H9 (cell line): ENCODE data around the gene PLK1. TPM values are rescaled to one million over a fixed set of nuclear protein-coding genes. Genes with fewer than 3 reads are reported as not detected.
A peak's percentile ranks its signal among the peaks of the same experiment; 100 is the strongest.

Source experiments
- DNase-seq: peaks from one replicate; pipeline ENCODE4 v3.0.0-alpha.2; 2017
- H2AFZ ChIP-seq: one replicate; pipeline ENCODE4 v1.6.1; 2013; ENCODE audit warnings: mild to moderate bottlenecking, low read length, control low read depth, moderate library complexity
- H2AK5ac ChIP-seq: 2 replicates; pipeline ENCODE4 v1.6.1; 2013; ENCODE audit warnings: low read length, control low read depth, mixed read lengths; ENCODE audit not compliant: insufficient read length
- H2BK120ac ChIP-seq: one replicate; pipeline ENCODE4 v1.6.1; 2013; ENCODE audit warnings: low read depth, mild to moderate bottlenecking, low read length, control low read depth, inconsistent platforms; ENCODE audit not compliant: poor library complexity, severe bottlenecking
- H2BK12ac ChIP-seq: 2 replicates; pipeline ENCODE4 v1.6.1; 2013; ENCODE audit warnings: low read length, control low read depth, mixed read lengths, low read depth; ENCODE audit not compliant: insufficient read length
- H2BK15ac ChIP-seq: 2 replicates; pipeline ENCODE4 v1.6.1; 2013; ENCODE audit warnings: low read depth, low read length, control low read depth
- H2BK20ac ChIP-seq: one replicate; pipeline ENCODE4 v1.6.1; 2013; ENCODE audit warnings: low read depth, mild to moderate bottlenecking, low read length, control low read depth, inconsistent platforms; ENCODE audit not compliant: poor library complexity, severe bottlenecking
- H2BK5ac ChIP-seq: 2 replicates; pipeline ENCODE4 v1.6.1; 2013; ENCODE audit warnings: low read length, control low read depth, mixed read lengths; ENCODE audit not compliant: insufficient read length
- H3K14ac ChIP-seq: 2 replicates; pipeline ENCODE4 v1.6.1; 2013; ENCODE audit warnings: low read length, control low read depth; ENCODE audit not compliant: insufficient read depth
- H3K18ac ChIP-seq: 2 replicates; pipeline ENCODE4 v1.6.1; 2013; ENCODE audit warnings: low read depth, mild to moderate bottlenecking, mixed read lengths, low read length, control low read depth; ENCODE audit not compliant: insufficient read length
- H3K23ac ChIP-seq: 2 replicates; pipeline ENCODE4 v1.6.1; 2013; ENCODE audit warnings: low read length, control low read depth, mixed read lengths, low read depth; ENCODE audit not compliant: insufficient read length
- H3K23me2 ChIP-seq: 2 replicates; pipeline ENCODE4 v1.6.1; 2013; ENCODE audit warnings: low read depth, mild to moderate bottlenecking, mixed read lengths, low read length, control low read depth; ENCODE audit not compliant: insufficient read length, poor library complexity, severe bottlenecking
- H3K27ac ChIP-seq: 2 replicates; pipeline ENCODE4 v1.5.1; 2013; ENCODE audit warnings: low read length, control low read depth, mixed read lengths, low read depth; ENCODE audit not compliant: insufficient read length
- H3K27me3 ChIP-seq: 2 replicates; pipeline ENCODE4 v1.6.1; 2013; ENCODE audit warnings: low read length, control low read depth, inconsistent platforms; ENCODE audit not compliant: insufficient read depth
- H3K4ac ChIP-seq: 2 replicates; pipeline ENCODE4 v1.6.1; 2013; ENCODE audit warnings: low read depth, mild to moderate bottlenecking, control low read depth, inconsistent platforms, low read length, moderate library complexity
- H3K4me1 ChIP-seq: 2 replicates; pipeline ENCODE4 v1.6.1; 2013; ENCODE audit warnings: low read length, control low read depth, inconsistent platforms; ENCODE audit not compliant: insufficient read depth
- H3K4me2 ChIP-seq: 2 replicates; pipeline ENCODE4 v1.6.1; 2013; ENCODE audit warnings: low read length, control low read depth, mixed read lengths; ENCODE audit not compliant: insufficient read length, insufficient read depth
- H3K56ac ChIP-seq: 2 replicates; pipeline ENCODE4 v1.6.1; 2013; ENCODE audit warnings: low read depth, mild to moderate bottlenecking, mixed read lengths, low read length, control low read depth; ENCODE audit not compliant: insufficient read length
- H3K79me1 ChIP-seq: 2 replicates; pipeline ENCODE4 v1.6.1; 2013; ENCODE audit warnings: low read depth, mild to moderate bottlenecking, moderate library complexity, low read length, control low read depth, inconsistent platforms; ENCODE audit not compliant: insufficient read depth, poor library complexity, severe bottlenecking
- H3K79me2 ChIP-seq: 2 replicates; pipeline ENCODE4 v1.6.1; 2013; ENCODE audit warnings: low read length, control low read depth, inconsistent platforms; ENCODE audit not compliant: insufficient read depth
- H3K9ac ChIP-seq: 2 replicates; pipeline ENCODE4 v1.6.1; 2013; ENCODE audit warnings: low read length, control low read depth, mixed read lengths; ENCODE audit not compliant: insufficient read length; ENCODE audit errors: extremely low read depth
- H3K9me3 ChIP-seq: one replicate; pipeline ENCODE4 v1.6.1; 2013; ENCODE audit warnings: low read depth, low read length, inconsistent platforms; ENCODE audit not compliant: control insufficient read depth
- H3T11ph ChIP-seq: one replicate; pipeline ENCODE4 v1.6.1; 2013; ENCODE audit warnings: mild to moderate bottlenecking, low read length, control low read depth, inconsistent platforms
- H4K20me1 ChIP-seq: one replicate; pipeline ENCODE4 v1.6.1; 2013; ENCODE audit not compliant: control insufficient read depth, insufficient read length, insufficient read depth
- H4K5ac ChIP-seq: 2 replicates; pipeline ENCODE4 v1.6.1; 2013; ENCODE audit warnings: low read depth, mild to moderate bottlenecking, mixed read lengths, low read length, control low read depth; ENCODE audit not compliant: insufficient read length
- H4K8ac ChIP-seq: replicated peaks from 2 replicates; pipeline ENCODE4 v1.6.1; 2013; ENCODE audit warnings: low read length, control low read depth, mixed read lengths, low read depth; ENCODE audit not compliant: insufficient read length
- H4K91ac ChIP-seq: 2 replicates; pipeline ENCODE4 v1.6.1; 2013; ENCODE audit warnings: low read depth, mild to moderate bottlenecking, moderate library complexity, mixed read lengths, low read length, control low read depth; ENCODE audit not compliant: insufficient read length
- H3K27ac Mint-ChIP-seq, 3 experiments: 2 replicates in 2 of 3; 3 replicates in 1 of 3; pipeline ENCODE4 v1.8.0; 2020 to 2021; ENCODE audit warnings: mixed read lengths in 3 of 3, mild to moderate bottlenecking in 1 of 3, moderate library complexity in 1 of 3
- H3K27me3 Mint-ChIP-seq: 2 replicates; pipeline ENCODE4 v1.8.0; 2021; ENCODE audit warnings: low read depth, mild to moderate bottlenecking, moderate library complexity, mixed read lengths
- H3K36me3 Mint-ChIP-seq, 3 experiments: 2 replicates in 2 of 3; 3 replicates in 1 of 3; pipeline ENCODE4 v1.8.0; 2020 to 2021; ENCODE audit warnings: low read depth in 3 of 3, mixed read lengths in 3 of 3; ENCODE audit not compliant: insufficient read depth in 1 of 3
- H3K4me1 Mint-ChIP-seq, 2 experiments: 2 replicates each; pipeline ENCODE4 v1.8.0; 2020; ENCODE audit warnings: mixed read lengths in 2 of 2
- H3K4me3 Mint-ChIP-seq, 2 experiments: 2 replicates in 1 of 2; 3 replicates in 1 of 2; pipeline ENCODE4 v1.8.0; 2020 to 2021; ENCODE audit warnings: mild to moderate bottlenecking in 2 of 2, mixed read lengths in 2 of 2, moderate library complexity in 1 of 2
- H3K9me3 Mint-ChIP-seq, 2 experiments: 2 replicates in 1 of 2; 3 replicates in 1 of 2; pipeline ENCODE4 v1.8.0; 2020; ENCODE audit warnings: mild to moderate bottlenecking in 2 of 2, mixed read lengths in 2 of 2, moderate library complexity in 1 of 2
- WGBS: extraction: QIAGEN DNeasy Blood & Tissue Kit; methylation state at CpG from one replicate; pipeline ENCODE4 v1.1.7; 2013; ENCODE audit warnings: missing lambda C conversion rate, low lambda C conversion rate, mixed read lengths; ENCODE audit not compliant: insufficient read length; ENCODE audit errors: extremely low coverage; 5-methylcytosine and 5-hydroxymethylcytosine counted together
- total RNA-seq: library from RNA; stranded (reverse); gene quantifications from 2 replicates; pipeline ENCODE4 v1.2.1, GENCODE V29; 2021
- TF ChIP-seq, protein P1 (sequence below): fragments of 200-600 bp; sonication (generic); conservative IDR thresholded peaks from 3 replicates; pipeline ENCODE4 v1.8.0; 2021; ENCODE audit warnings: antibody characterized with exemption, mild to moderate bottlenecking

PLK1 gene
- total RNA-seq, 1 experiment from 2014 or later = 140 TPM

- H3T11ph ChIP-seq = no peak overlapping the region
- no peaks in the 10 kb centered on the region for H3K23me2 ChIP-seq
- no peaks in the 10 kb centered on the region for H4K20me1 ChIP-seq
- no peak overlapping the region for H3K4me3 Mint-ChIP-seq
- no peak overlapping the region for H2BK12ac ChIP-seq
- H3K9ac ChIP-seq = no peak overlapping the region
- H3K27ac ChIP-seq = no peak overlapping the region
- H3K36me3 Mint-ChIP-seq = peaks cover 0 to 73% (median 49%) of the 10 kb centered on the region in 3 experiments; a peak in 6 of 7 replicates
- H3K4me1 ChIP-seq = no peaks in the 10 kb centered on the region
- no peak overlapping the region for H3K56ac ChIP-seq
- no peak overlapping the region for H3K18ac ChIP-seq
- H2BK15ac ChIP-seq = no peak overlapping the region
- H3K9me3 ChIP-seq = no peaks in the 10 kb centered on the region
- H3K14ac ChIP-seq = no peak overlapping the region
- H3K79me2 ChIP-seq = no peaks in the 10 kb centered on the region
- H4K91ac ChIP-seq = no peak overlapping the region
- no peak overlapping the region for H4K8ac ChIP-seq
- H3K4ac ChIP-seq = no peak overlapping the region
- H3K27me3 ChIP-seq = no peaks in the 10 kb centered on the region
- WGBS = no CpG with 5 or more reads among the region's 4 CpGs
- no peak overlapping the region for H2AK5ac ChIP-seq
- no peak overlapping the region for H4K5ac ChIP-seq
- no peak overlapping the region for H2BK5ac ChIP-seq
- peak overlapping the region in 1 of 3 experiments; percentile 38; a peak in 1 of 7 replicates for H3K27ac Mint-ChIP-seq
- H2BK120ac ChIP-seq = no peak overlapping the region
- no peak overlapping the region for H3K4me2 ChIP-seq
- H2BK20ac ChIP-seq = no peak overlapping the region
- no peak for DNase-seq
- no peak overlapping the region for H3K23ac ChIP-seq
- H3K4me1 Mint-ChIP-seq = no peaks in the 10 kb centered on the region
- H3K79me1 ChIP-seq = no peaks in the 10 kb centered on the region
- H2AFZ ChIP-seq = no peak overlapping the region
- TF ChIP-seq, protein P1, sequence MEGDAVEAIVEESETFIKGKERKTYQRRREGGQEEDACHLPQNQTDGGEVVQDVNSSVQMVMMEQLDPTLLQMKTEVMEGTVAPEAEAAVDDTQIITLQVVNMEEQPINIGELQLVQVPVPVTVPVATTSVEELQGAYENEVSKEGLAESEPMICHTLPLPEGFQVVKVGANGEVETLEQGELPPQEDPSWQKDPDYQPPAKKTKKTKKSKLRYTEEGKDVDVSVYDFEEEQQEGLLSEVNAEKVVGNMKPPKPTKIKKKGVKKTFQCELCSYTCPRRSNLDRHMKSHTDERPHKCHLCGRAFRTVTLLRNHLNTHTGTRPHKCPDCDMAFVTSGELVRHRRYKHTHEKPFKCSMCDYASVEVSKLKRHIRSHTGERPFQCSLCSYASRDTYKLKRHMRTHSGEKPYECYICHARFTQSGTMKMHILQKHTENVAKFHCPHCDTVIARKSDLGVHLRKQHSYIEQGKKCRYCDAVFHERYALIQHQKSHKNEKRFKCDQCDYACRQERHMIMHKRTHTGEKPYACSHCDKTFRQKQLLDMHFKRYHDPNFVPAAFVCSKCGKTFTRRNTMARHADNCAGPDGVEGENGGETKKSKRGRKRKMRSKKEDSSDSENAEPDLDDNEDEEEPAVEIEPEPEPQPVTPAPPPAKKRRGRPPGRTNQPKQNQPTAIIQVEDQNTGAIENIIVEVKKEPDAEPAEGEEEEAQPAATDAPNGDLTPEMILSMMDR = no peak
- no peaks in the 10 kb centered on the region for H3K9me3 Mint-ChIP-seq
- H3K27me3 Mint-ChIP-seq = no peaks in the 10 kb centered on the region
Observed at GRCh38 chr16:23670137-23670776, 8.4 kb upstream of the PLK1 start.
